Peyer's patch (tissue), 4 donors: ENCODE data around the gene ETV3. TPM values are rescaled to one million over a fixed set of nuclear protein-coding genes. Genes with fewer than 3 reads are reported as not detected.
A peak's percentile ranks its signal among the peaks of the same experiment; 100 is the strongest.
"Not testable (repeated sequence)": the region's sequence is repeated elsewhere in the genome, so short reads cannot be mapped to it uniquely, and the experiment has no call there.

ENCODE experiments used
- DNase-seq, 3 donors: peaks; one replicate each; pipeline ENCODE4 v3.0.0-alpha.2; 2017 to 2019
- H3K27ac ChIP-seq, 4 donors: fragments of 200-600 bp; sonication (generic); one replicate each; pipeline ENCODE4 v1.5.1; 2016 to 2019
- H3K27me3 ChIP-seq, 2 donors: fragments of 200-600 bp; sonication (generic); one replicate each; pipeline ENCODE4 v1.5.1; 2019
- H3K36me3 ChIP-seq, 3 donors: fragments of 200-600 bp; sonication (generic); one replicate each; pipeline ENCODE4 v1.5.1; 2016 to 2019
- H3K4me1 ChIP-seq, 4 donors: fragments of 200-600 bp; sonication (generic); one replicate each; pipeline ENCODE4 v1.5.1; 2016 to 2019
- H3K4me3 ChIP-seq, 4 donors: fragments of 200-600 bp; sonication (generic); 1 replicate in 3 of 4; 2 replicates in 1 of 4; pipeline ENCODE4 v1.5.1; 2016 to 2019; ENCODE audit warnings: mild to moderate bottlenecking in 1 of 4
- H3K9me3 ChIP-seq, 4 donors: fragments of 200-600 bp; sonication (generic); one replicate each; pipeline ENCODE4 v1.5.1; 2016 to 2019; ENCODE audit warnings: mild to moderate bottlenecking in 1 of 4
- CTCF ChIP-seq, 6 experiments: fragments of 450-650 bp in 4 of 6; fragments of 200-600 bp in 2 of 6; sonication (generic) in 1 of 6; IDR thresholded peaks; one replicate each; pipeline ENCODE4 v1.5.1; 2017 to 2019; ENCODE audit warnings: antibody characterized with exemption in 6 of 6, mild to moderate bottlenecking in 3 of 6, moderate library complexity in 1 of 6
- POLR2A ChIP-seq, 2 donors: fragments of 450-650 bp; IDR thresholded peaks; one replicate each; pipeline ENCODE4 v1.5.1; 2017; ENCODE audit warnings: antibody characterized with exemption in 2 of 2, mild to moderate bottlenecking in 2 of 2, moderate library complexity in 2 of 2
- total RNA-seq, 4 donors: library from RNA; depleted of rRNA; stranded (reverse); fragments of >200 nt; gene quantifications; one replicate each; pipeline ENCODE4 v1.1.0, GENCODE V29; 2016

The ETV3 gene
- 10 to 100 TPM; 10.7 to 25.8 (median 20.2) TPM for total RNA-seq

DNA sequence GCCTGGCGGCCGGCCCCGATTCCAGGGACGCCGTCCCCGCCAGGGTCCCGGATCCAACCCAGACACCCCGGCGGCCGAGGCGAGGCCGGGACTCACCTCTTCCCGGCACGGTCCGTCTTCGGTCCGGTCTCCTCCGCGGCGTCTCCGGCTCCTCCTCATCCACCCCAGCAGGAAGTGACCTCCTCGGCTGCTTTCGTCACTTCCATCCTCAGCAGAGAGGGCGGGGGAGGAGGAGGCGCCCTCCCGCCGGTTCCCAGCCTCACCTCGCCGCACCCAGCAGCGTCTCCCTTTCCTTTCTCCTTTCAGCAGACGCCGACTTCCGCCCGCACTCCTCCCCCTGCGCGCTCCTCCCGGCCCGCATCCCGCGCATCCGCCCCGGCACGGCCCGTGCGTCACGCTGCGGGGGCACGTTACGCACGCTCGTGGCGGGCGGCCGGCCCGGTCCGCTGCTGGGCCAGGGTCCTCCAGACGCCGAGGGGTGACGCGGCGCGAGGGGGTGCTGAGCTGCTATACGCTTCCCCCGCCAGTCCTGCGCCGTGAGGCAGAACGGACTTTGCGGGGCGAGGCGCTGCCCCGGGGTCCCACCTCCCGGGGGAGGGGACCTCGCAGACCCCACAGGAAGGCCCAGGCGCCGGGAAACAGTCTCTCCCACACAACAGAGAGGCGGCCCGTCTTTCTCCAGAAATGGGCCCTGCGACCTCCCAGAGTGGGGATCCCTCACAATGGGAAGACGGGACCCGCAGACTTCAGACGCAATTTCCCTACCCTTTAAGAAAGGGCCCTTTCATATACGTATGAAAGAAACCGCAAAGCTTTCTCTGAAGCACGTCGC lies at the start of gene ETV3:
TSS of gene ETV3 (minus strand) at position 176 of the 832 bp plus-strand sequence. CDS start 2,043 bp downstream, outside the sequence.
- Histone ChIP-seq H3K27me3 (no peaks in the 10 kb centered on the region), H3K4me1 (peaks cover 0 to 24% (median 6%) of the 10 kb centered on the region in 4 donors), H3K4me3 (peak within 1 kb of the TSS; percentile 84 to 99 (median 94)), H3K36me3 (peaks cover 0 to 26% (median 0%) of the 10 kb centered on the region in 3 donors), H3K27ac (peak within 1 kb of the TSS; percentile 90 to 98 (median 96)), H3K9me3 (no peaks in the 10 kb centered on the region)
- TF ChIP-seq CTCF (IDR thresholded peaks at IDR 0.05), result peak in 1 of 6 experiments; percentile 6
- peak; percentile 92 to 95 for TF ChIP-seq POLR2A (IDR thresholded peaks at IDR 0.05)
- peak; percentile 89 to 97 (median 96) for DNase-seq

DNA sequence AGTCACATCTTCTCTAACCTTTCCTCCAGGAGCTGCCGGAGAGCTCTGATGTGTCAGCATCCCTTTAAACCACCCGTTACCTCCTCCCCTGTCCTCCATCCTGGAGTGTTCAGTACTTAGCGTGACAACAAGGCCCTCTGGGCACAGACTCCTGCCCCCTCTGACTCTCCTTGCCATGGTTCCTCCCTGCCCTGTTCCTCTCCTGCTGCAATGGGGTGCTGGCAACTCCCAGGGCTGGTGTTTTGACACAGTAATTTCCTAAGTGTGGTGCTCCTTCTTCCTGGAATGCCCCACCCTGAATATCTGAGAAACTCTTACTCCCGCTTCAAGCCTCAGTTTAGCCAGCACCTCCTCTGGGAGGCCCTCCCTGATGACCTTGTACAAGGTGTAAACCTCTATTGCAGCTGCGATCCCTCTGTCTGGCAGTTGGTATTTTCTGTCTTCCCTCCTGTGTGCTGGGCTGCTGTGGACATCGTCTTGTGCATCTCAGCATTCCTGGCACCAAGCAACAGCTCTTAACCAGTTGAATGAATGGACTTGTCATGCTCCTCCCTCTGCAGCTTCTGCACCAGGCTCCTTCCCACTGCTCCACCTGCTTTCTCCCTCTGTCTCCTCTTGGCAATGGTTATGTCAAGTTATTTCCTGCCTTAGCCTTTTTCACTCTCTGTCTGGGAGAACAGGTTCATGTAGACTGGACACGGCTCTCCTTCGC lies 48.2 kb upstream of the ETV3 start:
- no peaks in the 10 kb centered on the region for H3K36me3 ChIP-seq
- no peaks in the 10 kb centered on the region for H3K4me1 ChIP-seq
- H3K9me3 ChIP-seq, result no peaks in the 10 kb centered on the region
- H3K4me3 ChIP-seq, result no peak overlapping the region
- no peak overlapping the region for H3K27ac ChIP-seq
- no peak for TF ChIP-seq POLR2A (IDR thresholded peaks at IDR 0.05)
- no peak for TF ChIP-seq CTCF (IDR thresholded peaks at IDR 0.05)
- H3K27me3 ChIP-seq, result no peaks in the 10 kb centered on the region
- no peak for DNase-seq

GRCh38 chr1:157183870-157184269 lies 45.7 kb upstream of the ETV3 start:
- H3K4me1 ChIP-seq, result no peaks in the 10 kb centered on the region
- no peaks in the 10 kb centered on the region for H3K36me3 ChIP-seq
- no peaks in the 10 kb centered on the region for H3K27me3 ChIP-seq
- no peaks in the 10 kb centered on the region for H3K9me3 ChIP-seq
- H3K27ac ChIP-seq, result no peak overlapping the region
- no peak overlapping the region for H3K4me3 ChIP-seq
- DNase-seq, result peak in 1 of 3 donors; percentile 2
- no peak for TF ChIP-seq POLR2A (IDR thresholded peaks at IDR 0.05)
- no peak for TF ChIP-seq CTCF (IDR thresholded peaks at IDR 0.05)

DNA sequence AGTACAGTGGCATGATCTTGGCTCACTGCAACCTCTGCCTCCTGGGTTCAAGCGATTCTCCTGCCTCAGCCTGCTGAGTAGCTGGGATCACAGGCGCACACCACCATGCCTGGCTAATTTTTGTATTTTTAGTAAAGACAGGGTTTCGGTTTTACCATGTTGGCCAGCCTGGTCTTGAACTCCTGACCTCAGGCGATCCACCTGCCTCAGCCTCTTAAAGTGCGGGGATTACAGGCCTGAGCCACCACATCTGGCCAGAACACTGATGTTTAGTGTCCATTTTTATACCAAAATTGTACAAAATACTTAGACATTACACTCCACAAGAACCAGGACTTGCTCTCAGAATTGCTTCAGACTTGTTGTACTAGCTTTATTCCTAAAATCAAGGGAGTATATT lies 44.2 kb upstream of the ETV3 start:
- DNase-seq, result peak in 1 of 3 donors; percentile 11
- not testable (repeated sequence) for H3K27me3 ChIP-seq, H3K27ac ChIP-seq, H3K9me3 ChIP-seq, H3K4me1 ChIP-seq, H3K4me3 ChIP-seq, H3K36me3 ChIP-seq

- no peaks in the 10 kb centered on the region for H3K36me3 ChIP-seq
- DNase-seq, result peak in 1 of 3 donors; percentile 33
- TF ChIP-seq POLR2A (IDR thresholded peaks at IDR 0.05) (no peak), CTCF (IDR thresholded peaks at IDR 0.05) (no peak)
- no peaks in the 10 kb centered on the region for H3K27me3 ChIP-seq
- H3K9me3 ChIP-seq, result no peaks in the 10 kb centered on the region
- H3K4me3 ChIP-seq, result no peak overlapping the region
- no peak overlapping the region for H3K27ac ChIP-seq
- H3K4me1 ChIP-seq, result no peaks in the 10 kb centered on the region
These were observed 43.6 kb upstream of the ETV3 start for GRCh38 chr1:157181790-157182189.

- no peak overlapping the region for H3K27ac ChIP-seq
- no peaks in the 10 kb centered on the region for H3K4me1 ChIP-seq
- no peaks in the 10 kb centered on the region for H3K36me3 ChIP-seq
- no peaks in the 10 kb centered on the region for H3K27me3 ChIP-seq
- H3K4me3 ChIP-seq, result no peak overlapping the region
- no peaks in the 10 kb centered on the region for H3K9me3 ChIP-seq
- DNase-seq, result no peak
- no peak for TF ChIP-seq POLR2A (IDR thresholded peaks at IDR 0.05)
- TF ChIP-seq CTCF (IDR thresholded peaks at IDR 0.05), result no peak
These were observed 43.1 kb upstream of the ETV3 start for GRCh38 chr1:157181258-157181657.
